Smooth muscle cell of bladder (primary cell): Measurements from ENCODE around the gene PLA2G7. TPM values are rescaled to one million over a fixed set of nuclear protein-coding genes. Genes with fewer than 3 reads are reported as not detected.

ENCODE experiments used
- total RNA-seq: library from RNA; depleted of rRNA; stranded (reverse); fragments of >200 nt; gene quantifications from 2 replicates; pipeline ENCODE4 v1.2.3, GENCODE V29; 2014

The PLA2G7 gene
- total RNA-seq: 0.09 TPM in 1 of 2 replicates, not detected in the other

GRCh38 chr6:46734867-46735719 is at the start of gene PLA2G7:
Gene PLA2G7, minus strand, starts transcription at chr6:46735375. Its CDS starts 12,484 bp downstream, at chr6:46722891.

GRCh38 chr6:46746696-46747095 is 11.5 kb upstream of the PLA2G7 start, which contains the start of gene ANKRD66:
Gene ANKRD66, plus strand, starts transcription at chr6:46746933. Its CDS starts 5,016 bp downstream, at chr6:46751949.

GRCh38 chr6:46687619-46688097 is 47.5 kb downstream of the PLA2G7 start, which contains the start of gene TDRD6:
Gene TDRD6, plus strand, starts transcription at chr6:46687885. Its CDS starts 244 bp downstream, at chr6:46688129.

Other genes starting within 250 kb of the PLA2G7 start
- gene RCAN2, start 243.9 kb downstream of the PLA2G7 start, total RNA-seq: 3.7 and 4.2 TPM in 2 replicates
- 14.7 and 22.6 TPM in 2 replicates for gene CYP39A1, start 82.6 kb downstream of the PLA2G7 start, total RNA-seq
- 16.1 and 17.5 TPM in 2 replicates for gene SLC25A27, start 82.4 kb downstream of the PLA2G7 start, total RNA-seq
- 0.46 and 0.57 TPM in 2 replicates for gene TDRD6, start 47.5 kb downstream of the PLA2G7 start, total RNA-seq
- not detected in 2 replicates for gene ANKRD66, start 11.6 kb upstream of the PLA2G7 start, total RNA-seq
- not detected in 2 replicates for gene MEP1A, start 58.0 kb upstream of the PLA2G7 start, total RNA-seq
- gene ADGRF5, start 186.6 kb upstream of the PLA2G7 start, total RNA-seq: 0.14 and 1.6 TPM in 2 replicates